SK-N-SH treated with all-trans-retinoic acid at 6 μM for 48 hours (cell line): Measurements from ENCODE around the gene WIPF2.

ENCODE experiments used
- ARNTL ChIP-seq: fragments of 450-650 bp; formaldehyde crosslinking; IDR thresholded peaks from 2 replicates; pipeline ENCODE4 v1.5.0; 2020; ENCODE audit warnings: low read depth, mild to moderate bottlenecking, moderate library complexity, borderline replicate concordance
- BACH2 ChIP-seq: fragments of 250-450 bp; sonication (Bioruptor Pico); IDR thresholded peaks from 2 replicates; pipeline ENCODE4 v1.9.0; 2021; ENCODE audit warnings: mild to moderate bottlenecking, borderline replicate concordance
- ESRRG ChIP-seq: fragments of 250-450 bp; sonication (Bioruptor Pico); IDR thresholded peaks from 2 replicates; pipeline ENCODE4 v1.6.1; 2021; ENCODE audit warnings: mild to moderate bottlenecking
- ISL1 ChIP-seq: fragments of 250-450 bp; sonication (Bioruptor Pico); IDR thresholded peaks from 2 replicates; pipeline ENCODE4 v2.1.2; 2022; ENCODE audit warnings: mild to moderate bottlenecking, moderate library complexity
- RARB ChIP-seq: fragments of 250-450 bp; sonication (Bioruptor Pico); IDR thresholded peaks from 2 replicates; pipeline ENCODE4 v1.8.0; 2021; ENCODE audit warnings: mild to moderate bottlenecking, moderate library complexity
- SNAI2 ChIP-seq: fragments of 250-450 bp; sonication (Bioruptor Pico); IDR thresholded peaks from 2 replicates; pipeline ENCODE4 v1.5.0; 2020; ENCODE audit warnings: mild to moderate bottlenecking, moderate library complexity
- ZFP3 ChIP-seq: fragments of 250-450 bp; sonication (Bioruptor Pico); IDR thresholded peaks from 2 replicates; pipeline ENCODE4 v1.5.0; 2020; ENCODE audit warnings: mild to moderate bottlenecking, moderate library complexity
- ZFP30 ChIP-seq: fragments of 450-650 bp; formaldehyde crosslinking; IDR thresholded peaks from 2 replicates; pipeline ENCODE4 v1.5.0; 2022; ENCODE audit warnings: mild to moderate bottlenecking, moderate library complexity
- TF ChIP-seq, protein P1 (sequence below): fragments of 250-450 bp; sonication (Bioruptor Pico); IDR thresholded peaks from 2 replicates; pipeline ENCODE4 v1.5.0; 2020; ENCODE audit warnings: mild to moderate bottlenecking, moderate library complexity
- TF ChIP-seq, protein P2 (sequence below): fragments of 250-450 bp; sonication (Bioruptor Pico); IDR thresholded peaks from 2 replicates; pipeline ENCODE4 v1.5.1; 2021; ENCODE audit warnings: mild to moderate bottlenecking, moderate library complexity
- TF ChIP-seq, protein P3 (sequence below): fragments of 250-450 bp; sonication (Bioruptor Pico); IDR thresholded peaks from 2 replicates; pipeline ENCODE4 v1.8.0; 2020; ENCODE audit warnings: mild to moderate bottlenecking, moderate library complexity, borderline replicate concordance

DNA sequence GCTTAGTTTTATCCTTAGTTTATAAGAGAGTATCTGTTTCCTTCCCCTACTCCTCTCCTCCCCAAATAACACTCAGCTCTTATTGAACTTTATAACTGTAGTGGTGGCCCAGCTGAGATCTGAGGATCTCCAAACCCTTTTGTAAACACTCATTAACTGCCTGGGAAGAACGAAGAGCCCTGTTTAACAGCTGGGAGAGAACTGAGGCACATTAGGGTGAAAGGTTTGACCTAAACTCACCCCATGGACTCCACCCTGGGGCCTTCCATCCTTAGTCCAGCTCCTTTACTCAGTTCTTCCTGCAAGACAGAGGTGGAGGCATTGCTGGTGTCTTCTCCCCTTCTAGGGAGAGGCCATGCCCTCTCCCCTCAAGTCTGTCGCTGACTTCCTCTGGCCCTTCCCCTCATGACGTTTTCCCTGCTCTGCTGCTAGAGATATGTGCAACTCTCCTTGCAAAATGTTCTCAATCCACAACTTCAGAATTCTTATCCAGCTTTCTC lies 88.7 kb downstream of the WIPF2 start:
- TF ChIP-seq, protein P1, sequence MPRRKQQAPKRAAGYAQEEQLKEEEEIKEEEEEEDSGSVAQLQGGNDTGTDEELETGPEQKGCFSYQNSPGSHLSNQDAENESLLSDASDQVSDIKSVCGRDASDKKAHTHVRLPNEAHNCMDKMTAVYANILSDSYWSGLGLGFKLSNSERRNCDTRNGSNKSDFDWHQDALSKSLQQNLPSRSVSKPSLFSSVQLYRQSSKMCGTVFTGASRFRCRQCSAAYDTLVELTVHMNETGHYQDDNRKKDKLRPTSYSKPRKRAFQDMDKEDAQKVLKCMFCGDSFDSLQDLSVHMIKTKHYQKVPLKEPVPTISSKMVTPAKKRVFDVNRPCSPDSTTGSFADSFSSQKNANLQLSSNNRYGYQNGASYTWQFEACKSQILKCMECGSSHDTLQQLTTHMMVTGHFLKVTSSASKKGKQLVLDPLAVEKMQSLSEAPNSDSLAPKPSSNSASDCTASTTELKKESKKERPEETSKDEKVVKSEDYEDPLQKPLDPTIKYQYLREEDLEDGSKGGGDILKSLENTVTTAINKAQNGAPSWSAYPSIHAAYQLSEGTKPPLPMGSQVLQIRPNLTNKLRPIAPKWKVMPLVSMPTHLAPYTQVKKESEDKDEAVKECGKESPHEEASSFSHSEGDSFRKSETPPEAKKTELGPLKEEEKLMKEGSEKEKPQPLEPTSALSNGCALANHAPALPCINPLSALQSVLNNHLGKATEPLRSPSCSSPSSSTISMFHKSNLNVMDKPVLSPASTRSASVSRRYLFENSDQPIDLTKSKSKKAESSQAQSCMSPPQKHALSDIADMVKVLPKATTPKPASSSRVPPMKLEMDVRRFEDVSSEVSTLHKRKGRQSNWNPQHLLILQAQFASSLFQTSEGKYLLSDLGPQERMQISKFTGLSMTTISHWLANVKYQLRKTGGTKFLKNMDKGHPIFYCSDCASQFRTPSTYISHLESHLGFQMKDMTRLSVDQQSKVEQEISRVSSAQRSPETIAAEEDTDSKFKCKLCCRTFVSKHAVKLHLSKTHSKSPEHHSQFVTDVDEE (CRISPR knock-in tag): no peak
- TF ChIP-seq ESRRG (CRISPR knock-in tag) (no peak), RARB (CRISPR knock-in tag) (no peak), BACH2 (CRISPR knock-in tag) (no peak), ZFP30 (CRISPR knock-in tag) (no peak), SNAI2 (CRISPR knock-in tag) (no peak), ARNTL (CRISPR knock-in tag) (no peak), ZFP3 (CRISPR knock-in tag) (no peak), ISL1 (no peak)
- TF ChIP-seq, protein P2, sequence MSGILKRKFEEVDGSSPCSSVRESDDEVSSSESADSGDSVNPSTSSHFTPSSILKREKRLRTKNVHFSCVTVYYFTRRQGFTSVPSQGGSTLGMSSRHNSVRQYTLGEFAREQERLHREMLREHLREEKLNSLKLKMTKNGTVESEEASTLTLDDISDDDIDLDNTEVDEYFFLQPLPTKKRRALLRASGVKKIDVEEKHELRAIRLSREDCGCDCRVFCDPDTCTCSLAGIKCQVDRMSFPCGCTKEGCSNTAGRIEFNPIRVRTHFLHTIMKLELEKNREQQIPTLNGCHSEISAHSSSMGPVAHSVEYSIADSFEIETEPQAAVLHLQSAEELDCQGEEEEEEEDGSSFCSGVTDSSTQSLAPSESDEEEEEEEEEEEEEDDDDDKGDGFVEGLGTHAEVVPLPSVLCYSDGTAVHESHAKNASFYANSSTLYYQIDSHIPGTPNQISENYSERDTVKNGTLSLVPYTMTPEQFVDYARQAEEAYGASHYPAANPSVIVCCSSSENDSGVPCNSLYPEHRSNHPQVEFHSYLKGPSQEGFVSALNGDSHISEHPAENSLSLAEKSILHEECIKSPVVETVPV: no peak
- TF ChIP-seq, protein P3, sequence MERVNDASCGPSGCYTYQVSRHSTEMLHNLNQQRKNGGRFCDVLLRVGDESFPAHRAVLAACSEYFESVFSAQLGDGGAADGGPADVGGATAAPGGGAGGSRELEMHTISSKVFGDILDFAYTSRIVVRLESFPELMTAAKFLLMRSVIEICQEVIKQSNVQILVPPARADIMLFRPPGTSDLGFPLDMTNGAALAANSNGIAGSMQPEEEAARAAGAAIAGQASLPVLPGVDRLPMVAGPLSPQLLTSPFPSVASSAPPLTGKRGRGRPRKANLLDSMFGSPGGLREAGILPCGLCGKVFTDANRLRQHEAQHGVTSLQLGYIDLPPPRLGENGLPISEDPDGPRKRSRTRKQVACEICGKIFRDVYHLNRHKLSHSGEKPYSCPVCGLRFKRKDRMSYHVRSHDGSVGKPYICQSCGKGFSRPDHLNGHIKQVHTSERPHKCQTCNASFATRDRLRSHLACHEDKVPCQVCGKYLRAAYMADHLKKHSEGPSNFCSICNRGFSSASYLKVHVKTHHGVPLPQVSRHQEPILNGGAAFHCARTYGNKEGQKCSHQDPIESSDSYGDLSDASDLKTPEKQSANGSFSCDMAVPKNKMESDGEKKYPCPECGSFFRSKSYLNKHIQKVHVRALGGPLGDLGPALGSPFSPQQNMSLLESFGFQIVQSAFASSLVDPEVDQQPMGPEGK (CRISPR knock-in tag): no peak
